ENCODE data around the gene RAPGEF2. TPM values are rescaled to one million over a fixed set of nuclear protein-coding genes. Genes with fewer than 3 reads are reported as not detected.

The RAPGEF2 gene
- total and polyA plus RNA-seq, 11 donors = 10.6 to 75.9 (median 51.2) TPM

GRCh38 chr4:159219862-159220261 lies 117.0 kb downstream of the RAPGEF2 start:
- peaks cover 3 to 68% (median 39%) of the 10 kb centered on the region in 12 donors for H3K4me1 ChIP-seq
- intact Hi-C loops (cut with DNase I) = loop anchor here in 4 of 10 donors (2.0 to 10.0 kb wide), 4 partner anchors 37 to 495 kb away; partner anchors contain the start of gene PPID (in 1 of the 4)
- DNase-seq = no peak
- no peak overlapping the region for H3K4me3 ChIP-seq
- H3K9me3 ChIP-seq = no peaks in the 10 kb centered on the region
- TF ChIP-seq POLR2A (IDR thresholded peaks at IDR 0.05) (no peak), CTCF (IDR thresholded peaks at IDR 0.05) (no peak)
- 97 to 98% (median 98%) methylated on average over 1 of the region's 1 CpG for WGBS, 4 donors
- H3K27me3 ChIP-seq = no peaks in the 10 kb centered on the region
- H3K27ac ChIP-seq = peak overlapping the region in 7 of 12 donors; percentile 11 to 48 (median 23)
- H3K36me3 ChIP-seq = no peaks in the 10 kb centered on the region
- peak in 3 of 4 donors; percentile 41 to 54 (median 46) for ATAC-seq

- Histone ChIP-seq H3K4me3 (no peak overlapping the region), H3K27me3 (no peaks in the 10 kb centered on the region), H3K27ac (peak overlapping the region in 8 of 12 donors; percentile 11 to 48 (median 27)), H3K36me3 (no peaks in the 10 kb centered on the region), H3K4me1 (peaks cover 3 to 65% (median 39%) of the 10 kb centered on the region in 12 donors), H3K9me3 (no peaks in the 10 kb centered on the region)
- TF ChIP-seq POLR2A (IDR thresholded peaks at IDR 0.05) (no peak), CTCF (IDR thresholded peaks at IDR 0.05) (no peak)
- intact Hi-C loops (cut with DNase I) = loop anchor here in 2 of 10 donors (2.0 to 5.0 kb wide), 2 partner anchors 36 to 47 kb away; no protein-coding TSS in a partner anchor
- 38 to 50% (median 48%) methylated on average over 5 of the region's 5 CpGs for WGBS, 4 donors
- ATAC-seq = peak; percentile 70 to 81 (median 76)
- no peak for DNase-seq
Observed at GRCh38 chr4:159220353-159220752, 117.5 kb downstream of the RAPGEF2 start.

- Histone ChIP-seq H3K4me1 (peaks cover 3 to 55% (median 33%) of the 10 kb centered on the region in 12 donors), H3K4me3 (no peak overlapping the region), H3K27ac (peak overlapping the region in 3 of 12 donors; percentile 8 to 45 (median 14)), H3K36me3 (no peaks in the 10 kb centered on the region), H3K9me3 (no peaks in the 10 kb centered on the region), H3K27me3 (no peaks in the 10 kb centered on the region)
- WGBS, 4 donors = 75 to 88% (median 82%) methylated on average over 3 of the region's 3 CpGs
- intact Hi-C loops (cut with DNase I) = loop anchor here in 2 of 10 donors (2.0 to 5.0 kb wide), 2 partner anchors 36 to 46 kb away; no protein-coding TSS in a partner anchor
- ATAC-seq = peak in 2 of 4 donors; percentile 16 to 40
- TF ChIP-seq POLR2A (IDR thresholded peaks at IDR 0.05) (no peak), CTCF (IDR thresholded peaks at IDR 0.05) (no peak)
- no peak for DNase-seq
Observed at GRCh38 chr4:159221280-159221679, 118.4 kb downstream of the RAPGEF2 start.

- Histone ChIP-seq H3K9me3 (no peaks in the 10 kb centered on the region), H3K27ac (peak overlapping the region in 4 of 12 donors; percentile 0 to 18 (median 8)), H3K36me3 (no peaks in the 10 kb centered on the region), H3K4me1 (peaks cover 3 to 52% (median 27%) of the 10 kb centered on the region in 12 donors), H3K4me3 (no peak overlapping the region), H3K27me3 (no peaks in the 10 kb centered on the region)
- WGBS, 4 donors = 71 to 82% (median 74%) methylated on average over 4 of the region's 4 CpGs
- TF ChIP-seq POLR2A (IDR thresholded peaks at IDR 0.05) = no peak
- no peak for TF ChIP-seq CTCF (IDR thresholded peaks at IDR 0.05)
- intact Hi-C loops (cut with DNase I) = loop anchor here in 1 of 10 donors (5.0 kb wide), 1 partner anchor 45 kb away; no protein-coding TSS in a partner anchor
- ATAC-seq (peak in 2 of 4 donors; percentile 8 to 15), DNase-seq (no peak)
Observed at GRCh38 chr4:159222043-159222552, 119.2 kb downstream of the RAPGEF2 start.
